HK-2 (cell line): ENCODE data around the gene IQCH.

Source experiments
- DNase-seq: peaks from one replicate; pipeline ENCODE4 v3.0.0-alpha.2; 2018; ENCODE audit not compliant: unreplicated experiment

IQCH gene

DNA sequence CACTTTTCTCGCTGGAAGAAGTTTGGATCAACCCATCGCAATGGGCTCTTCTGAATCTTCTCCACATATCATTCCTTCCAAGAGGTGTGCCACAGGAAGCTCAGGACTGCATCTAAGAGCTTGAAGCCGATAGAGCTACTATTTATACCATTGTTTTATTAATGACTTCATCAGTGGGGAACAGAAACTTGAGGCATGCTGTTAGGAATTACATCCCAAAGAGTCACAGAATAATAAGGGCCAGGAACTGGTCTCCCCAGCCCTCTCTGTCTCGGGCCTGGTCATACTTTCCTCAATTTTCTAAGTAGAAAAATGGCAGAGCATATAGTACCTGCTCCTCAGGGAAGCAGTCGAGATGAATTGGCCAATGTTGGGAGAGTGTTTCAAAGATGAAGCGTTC is 249.5 kb downstream of the IQCH start:
- no peak for DNase-seq

DNA sequence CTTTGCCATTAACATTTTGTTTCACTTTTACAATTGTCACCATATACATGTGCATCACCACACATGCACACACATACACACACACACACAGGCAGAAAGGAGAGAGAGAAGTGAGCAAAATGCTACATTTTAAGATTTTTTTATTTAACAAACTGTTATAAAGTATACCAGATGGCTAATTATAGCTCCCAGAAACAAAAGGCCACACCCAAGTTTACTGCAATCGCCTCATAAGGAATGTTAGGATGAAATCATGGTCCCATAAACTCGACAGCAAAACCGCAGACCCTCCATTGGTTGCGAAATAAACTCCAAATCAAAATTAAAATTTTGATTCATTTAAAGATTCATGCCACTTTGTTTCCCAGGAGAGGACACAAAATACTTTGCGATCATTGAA is 250.2 kb downstream of the IQCH start:
- DNase-seq, result no peak

DNA sequence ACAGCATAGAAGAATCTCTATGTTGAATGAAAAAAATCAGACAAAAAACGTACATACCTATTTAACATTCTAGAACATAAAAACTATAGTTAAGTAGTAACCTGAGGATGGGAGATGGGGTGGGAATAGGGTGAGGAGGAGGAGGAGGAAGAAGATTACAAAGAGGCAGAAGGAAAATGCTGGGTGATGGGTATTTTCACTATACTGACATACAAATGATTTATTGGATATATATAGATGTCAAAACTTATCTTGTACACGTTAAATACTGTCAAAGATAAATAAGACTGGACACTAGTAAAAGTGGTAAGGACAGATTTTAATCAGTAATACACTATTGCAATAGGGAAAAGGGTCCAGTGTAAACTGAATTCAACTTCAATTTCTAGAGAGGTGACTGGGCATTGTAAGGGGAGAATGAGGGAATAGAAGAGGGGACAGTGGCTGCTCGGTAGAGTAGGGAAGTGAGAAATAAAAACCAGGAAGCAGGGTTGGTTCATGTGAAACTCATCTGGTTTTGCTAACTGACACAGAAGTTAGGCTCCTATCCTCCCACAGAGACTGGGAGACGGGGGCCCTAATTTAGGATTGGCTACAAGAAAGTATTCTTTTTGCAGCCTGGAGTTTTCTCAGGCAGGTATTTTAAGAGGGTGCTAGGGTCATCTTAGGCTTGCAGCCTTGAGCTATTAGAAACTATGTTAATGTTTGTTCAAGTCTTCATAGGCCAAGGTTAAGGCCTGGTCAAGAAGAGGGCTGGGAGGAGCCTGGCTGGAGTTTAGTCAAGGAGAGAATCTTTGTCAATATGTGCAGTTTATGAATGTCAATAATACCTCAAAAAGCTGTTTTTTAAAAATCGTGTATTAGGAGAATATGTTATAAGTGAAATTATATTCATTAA is 251.3 kb downstream of the IQCH start:
- DNase-seq, result no peak

DNA sequence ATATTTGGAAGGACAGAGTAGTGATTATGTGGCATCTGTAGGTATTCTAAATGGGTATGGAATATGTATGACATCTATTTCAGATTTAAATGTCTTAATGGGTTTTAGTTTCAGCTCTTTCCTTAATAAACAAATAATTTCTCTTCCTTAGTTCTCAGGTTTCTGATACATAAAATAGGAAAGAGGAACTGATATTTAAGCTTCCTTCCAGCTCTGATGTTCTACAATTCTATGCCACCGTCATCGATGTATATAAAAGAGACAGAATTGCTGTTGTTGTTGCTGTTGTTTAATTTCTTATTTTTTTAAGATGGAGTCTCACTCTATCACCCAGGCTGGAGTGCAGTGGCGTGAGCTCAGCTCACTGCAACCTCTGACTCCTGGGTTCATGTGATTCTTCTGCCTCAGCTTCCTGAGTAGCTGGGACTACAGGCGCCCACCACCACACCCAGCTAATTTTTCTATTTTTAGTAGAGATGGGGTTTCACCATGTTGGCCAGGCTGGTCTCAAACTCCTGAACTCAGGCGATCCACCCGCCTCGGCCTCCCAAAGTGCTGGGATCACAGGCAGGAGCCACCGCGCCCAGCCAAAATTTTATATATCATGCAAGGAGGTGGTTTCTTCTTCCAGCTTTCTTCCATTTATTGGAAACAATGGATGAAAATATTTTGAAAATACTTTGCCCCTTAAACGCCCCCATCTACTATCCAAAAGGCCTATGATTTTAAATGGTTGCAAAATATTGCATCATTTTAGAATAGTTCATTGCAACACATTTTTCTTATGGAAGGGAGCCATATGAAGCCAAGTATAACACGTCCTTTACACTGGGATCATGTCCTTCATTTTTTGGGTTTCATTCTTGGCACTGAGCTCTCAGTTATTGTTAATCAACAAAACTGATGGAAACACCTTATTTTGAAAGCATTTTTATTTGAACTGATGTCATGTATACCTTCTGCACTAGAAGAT is 252.5 kb downstream of the IQCH start:
- DNase-seq, result no peak

DNA sequence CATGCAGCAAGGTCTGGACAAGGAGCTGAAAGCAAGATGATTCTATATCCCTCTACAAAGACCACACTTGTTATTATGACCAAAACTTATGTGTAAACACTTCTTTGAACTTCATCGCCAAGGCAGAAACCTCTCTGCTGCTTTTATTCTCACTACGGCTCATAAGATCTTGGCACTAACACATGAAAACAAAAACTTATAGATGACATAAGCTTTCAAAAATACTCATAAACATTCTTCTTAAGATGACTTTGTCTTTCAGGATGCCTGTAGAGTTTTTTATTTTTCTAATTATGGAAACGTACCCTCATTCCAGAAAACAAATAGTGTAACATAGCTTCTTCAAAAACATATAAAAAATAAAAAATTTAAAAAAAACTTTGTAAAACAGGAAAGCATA is 253.8 kb downstream of the IQCH start:
- DNase-seq, result no peak

DNA sequence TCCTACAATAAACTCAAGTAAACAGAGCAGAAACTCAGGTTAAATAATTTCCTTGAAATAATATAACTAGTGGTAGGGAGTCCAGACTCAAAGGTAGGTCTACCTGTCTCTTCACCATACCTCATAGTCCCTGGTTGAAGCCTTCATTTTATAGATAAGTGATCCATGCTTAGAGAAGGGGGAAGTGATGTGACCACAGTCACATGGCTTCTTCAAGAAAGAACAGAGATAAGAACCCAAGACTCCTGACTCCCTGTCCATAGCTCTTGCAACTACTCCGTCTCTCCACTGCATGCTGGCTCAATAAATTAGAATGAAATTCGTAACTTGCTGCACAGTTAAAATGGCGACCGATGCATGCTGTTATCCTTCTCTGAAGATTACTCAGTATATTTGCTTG is 255.3 kb downstream of the IQCH start:
- no peak for DNase-seq

GRCh38 chr15:67510597-67511190 is 256.1 kb downstream of the IQCH start:
- no peak for DNase-seq

- no peak for DNase-seq
Observed at GRCh38 chr15:67511606-67512005, 257.0 kb downstream of the IQCH start.

GRCh38 chr15:67512140-67512539 is 257.6 kb downstream of the IQCH start:
- DNase-seq, result no peak

- DNase-seq, result no peak
Observed at GRCh38 chr15:67512933-67513714, 258.5 kb downstream of the IQCH start.

DNA sequence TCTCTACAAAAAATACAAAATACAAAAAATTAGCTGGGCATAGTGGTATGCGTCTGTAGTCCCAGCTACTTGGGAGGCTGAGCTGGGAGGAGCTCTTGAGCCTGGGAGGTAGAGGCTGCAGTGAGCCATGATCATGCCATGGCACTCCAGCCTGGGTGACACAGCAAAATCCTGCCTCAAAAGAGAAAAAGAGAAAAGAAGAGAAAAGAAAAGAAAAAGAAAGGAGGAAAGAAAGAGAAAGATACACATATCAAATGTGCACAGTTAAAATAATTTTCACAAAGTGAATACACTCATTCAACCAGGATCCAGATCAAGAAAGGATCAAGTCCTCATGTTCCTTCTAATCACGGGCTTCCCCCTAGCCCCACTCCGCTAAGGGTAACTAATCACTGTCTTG is 260.5 kb downstream of the IQCH start:
- DNase-seq, result no peak

DNA sequence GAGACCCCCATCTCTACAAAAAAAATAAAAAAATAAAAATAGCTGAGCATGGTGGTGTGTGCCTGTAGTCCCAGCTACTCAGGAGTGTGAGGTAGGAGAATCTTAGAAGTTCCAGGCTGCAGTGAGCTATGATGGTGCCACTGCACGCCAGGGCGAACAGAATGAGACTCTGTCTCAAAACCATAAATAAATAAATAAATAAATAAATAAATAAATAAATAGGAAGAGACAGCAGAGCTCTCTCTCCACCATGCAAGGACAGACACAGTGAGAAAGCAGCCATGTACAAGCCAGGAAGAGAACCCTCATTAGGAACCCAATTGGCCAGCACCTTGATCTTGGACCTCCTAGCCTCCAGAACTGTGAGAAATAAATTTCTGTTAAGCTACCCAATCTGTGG is 261.0 kb downstream of the IQCH start:
- no peak for DNase-seq

DNA sequence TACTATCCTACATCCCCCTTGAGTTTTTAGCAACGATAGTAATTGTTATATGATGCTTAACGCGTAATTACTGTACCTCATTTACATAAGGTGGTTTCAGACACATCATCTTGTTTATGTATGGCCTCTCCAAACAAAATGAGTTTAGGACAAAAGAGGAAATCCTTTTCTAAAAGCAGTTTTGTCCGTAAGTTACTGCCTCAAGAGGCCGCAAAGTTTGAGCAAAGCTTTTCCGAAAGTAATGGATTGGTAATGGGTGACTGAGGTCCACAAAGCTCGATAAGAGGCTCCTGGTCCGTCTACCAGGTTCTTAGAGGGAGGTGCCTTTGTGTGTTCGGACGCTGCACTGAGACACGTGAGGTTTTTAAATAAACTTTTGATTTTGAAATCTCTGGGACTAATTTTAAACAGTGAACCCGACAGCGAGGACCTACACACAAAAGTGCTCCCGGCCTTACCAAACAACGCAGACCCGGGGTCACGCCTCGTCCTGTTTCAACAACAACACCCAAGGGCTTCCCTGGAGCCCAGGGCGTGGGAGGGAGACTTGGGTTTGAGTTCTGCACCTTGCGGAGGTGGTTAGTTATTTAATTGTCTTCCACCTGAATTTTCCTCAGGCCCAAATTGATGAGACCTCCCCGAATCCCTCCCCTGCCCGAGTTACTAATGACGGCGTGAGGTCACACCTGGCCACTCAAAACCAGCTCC is 265.9 kb downstream of the IQCH start:
- no peak for DNase-seq

DNA sequence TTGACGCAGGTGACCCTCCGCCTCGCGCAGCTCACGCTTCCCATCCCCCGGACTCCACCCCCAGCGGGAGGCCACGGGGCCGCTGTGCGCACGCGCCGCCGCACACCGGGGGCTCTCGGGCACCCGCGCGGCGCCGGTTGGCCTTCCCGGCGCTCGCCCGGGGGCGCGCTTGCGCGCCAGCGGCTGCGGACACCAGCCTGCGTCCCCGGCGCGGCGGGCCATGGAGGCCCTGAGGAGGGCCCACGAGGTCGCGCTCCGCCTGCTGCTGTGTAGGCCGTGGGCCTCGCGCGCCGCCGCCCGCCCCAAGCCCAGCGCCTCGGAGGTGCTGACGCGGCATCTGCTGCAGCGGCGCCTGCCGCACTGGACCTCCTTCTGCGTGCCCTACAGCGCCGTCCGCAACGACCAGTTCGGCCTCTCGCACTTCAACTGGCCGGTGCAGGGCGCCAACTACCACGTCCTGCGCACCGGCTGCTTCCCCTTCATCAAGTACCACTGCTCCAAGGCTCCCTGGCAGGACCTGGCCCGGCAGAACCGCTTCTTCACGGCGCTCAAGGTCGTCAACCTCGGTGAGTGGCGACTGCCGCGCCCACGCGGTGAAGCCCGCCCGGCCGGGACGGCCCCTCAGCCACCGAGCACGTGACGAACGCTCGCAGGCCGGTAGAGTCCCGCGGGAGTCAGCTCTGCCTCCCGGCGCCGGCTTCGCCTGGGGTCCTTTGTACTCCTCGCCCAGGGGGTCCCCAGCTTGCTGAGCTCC is 266.6 kb downstream of the IQCH start, which contains the start of gene C15orf61:
TSS of gene C15orf61 (plus strand) at position 103 of the 754 bp plus-strand sequence. CDS start at position 221, 118 bp downstream.
- peak; percentile 68 for DNase-seq

DNA sequence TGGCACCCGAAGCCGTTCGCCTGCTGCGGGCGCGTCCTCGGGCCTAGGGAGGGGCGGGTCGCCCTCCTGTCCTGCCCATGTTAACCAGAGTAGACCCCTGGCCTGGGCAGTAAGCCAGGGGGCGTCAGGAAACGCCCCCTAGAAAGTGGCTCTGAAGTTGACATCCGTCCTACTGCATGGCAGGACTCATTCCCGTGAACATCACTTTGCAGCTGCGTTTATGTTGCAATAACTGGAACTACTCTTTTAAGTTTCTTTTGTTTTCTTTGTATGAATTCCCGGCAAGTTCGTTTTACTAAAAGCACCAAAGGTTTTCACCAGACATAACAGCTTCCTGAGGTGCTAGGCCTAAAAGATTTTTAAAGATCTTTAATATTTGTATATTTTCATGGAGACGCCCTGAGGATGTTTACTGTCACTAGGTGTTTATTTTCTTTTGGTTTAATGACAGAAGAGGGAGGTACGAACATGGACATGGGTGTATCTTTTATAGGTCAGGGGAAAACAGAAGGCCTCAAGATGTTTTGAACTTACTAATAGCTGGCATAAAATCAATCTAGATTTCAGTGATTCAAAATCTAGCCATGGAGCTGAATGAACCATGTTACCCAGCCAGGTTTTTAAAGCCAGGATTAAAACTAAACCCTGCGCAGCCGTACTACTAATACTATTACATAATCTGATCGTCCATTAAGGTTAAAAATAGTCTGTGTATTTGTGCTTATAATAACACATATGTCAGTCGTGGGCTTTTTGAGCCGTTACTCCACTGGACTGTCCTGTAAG is 267.4 kb downstream of the IQCH start:
- no peak for DNase-seq

DNA sequence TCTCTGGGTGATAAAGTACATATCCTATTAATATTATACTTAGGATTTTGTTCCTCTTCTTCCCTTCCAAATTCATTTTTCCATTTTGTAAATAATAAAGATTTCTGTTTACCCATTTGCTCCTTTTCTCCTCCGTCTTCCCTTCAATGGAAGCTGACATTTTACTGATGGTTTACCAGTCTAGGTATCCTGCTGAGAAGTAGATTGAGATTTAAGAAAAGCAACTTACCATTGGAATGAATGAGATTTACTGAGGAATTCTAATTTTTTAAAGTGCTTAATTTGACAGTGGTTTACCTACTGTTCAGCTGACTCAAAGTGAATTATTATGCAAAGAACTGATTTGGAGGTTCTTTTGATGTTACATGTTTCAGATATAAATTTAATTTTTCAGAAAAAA is 268.7 kb downstream of the IQCH start:
- DNase-seq, result no peak

- no peak for DNase-seq
Observed at GRCh38 chr15:67524235-67524634, 269.6 kb downstream of the IQCH start.

DNA sequence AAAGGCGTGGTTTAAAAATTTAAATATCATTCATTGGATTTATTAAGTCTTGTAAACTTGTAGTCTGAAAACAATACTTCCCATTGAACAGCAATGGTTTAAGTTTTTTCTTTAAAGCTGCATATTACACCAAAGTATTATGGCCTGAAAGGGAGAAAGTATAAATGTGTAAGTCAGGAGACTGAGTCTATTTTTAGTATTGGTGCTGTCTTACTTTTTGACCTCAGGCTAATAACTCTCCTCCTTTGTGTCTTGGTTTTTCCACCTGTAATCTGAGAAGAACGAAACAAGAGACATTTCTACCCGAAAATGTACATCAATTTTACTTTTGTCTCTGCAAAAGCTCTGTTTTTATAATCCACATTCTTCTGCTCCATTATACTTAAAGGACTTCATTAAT is 273.9 kb downstream of the IQCH start:
- no peak for DNase-seq

GRCh38 chr15:67531379-67531914 is 276.9 kb downstream of the IQCH start:
- DNase-seq, result no peak
